H9 (cell line): ENCODE data around the gene DCDC1. TPM values are rescaled to one million over a fixed set of nuclear protein-coding genes. Genes with fewer than 3 reads are reported as not detected.

Experiments
- DNase-seq: peaks from one replicate; pipeline ENCODE4 v3.0.0-alpha.2; 2017
- H2AFZ ChIP-seq: one replicate; pipeline ENCODE4 v1.6.1; 2013; ENCODE audit warnings: mild to moderate bottlenecking, low read length, control low read depth, moderate library complexity
- H2AK5ac ChIP-seq: 2 replicates; pipeline ENCODE4 v1.6.1; 2013; ENCODE audit warnings: low read length, control low read depth, mixed read lengths; ENCODE audit not compliant: insufficient read length
- H2BK120ac ChIP-seq: one replicate; pipeline ENCODE4 v1.6.1; 2013; ENCODE audit warnings: low read depth, mild to moderate bottlenecking, low read length, control low read depth, inconsistent platforms; ENCODE audit not compliant: poor library complexity, severe bottlenecking
- H2BK12ac ChIP-seq: 2 replicates; pipeline ENCODE4 v1.6.1; 2013; ENCODE audit warnings: low read length, control low read depth, mixed read lengths, low read depth; ENCODE audit not compliant: insufficient read length
- H2BK15ac ChIP-seq: 2 replicates; pipeline ENCODE4 v1.6.1; 2013; ENCODE audit warnings: low read depth, low read length, control low read depth
- H2BK20ac ChIP-seq: one replicate; pipeline ENCODE4 v1.6.1; 2013; ENCODE audit warnings: low read depth, mild to moderate bottlenecking, low read length, control low read depth, inconsistent platforms; ENCODE audit not compliant: poor library complexity, severe bottlenecking
- H2BK5ac ChIP-seq: 2 replicates; pipeline ENCODE4 v1.6.1; 2013; ENCODE audit warnings: low read length, control low read depth, mixed read lengths; ENCODE audit not compliant: insufficient read length
- H3K14ac ChIP-seq: 2 replicates; pipeline ENCODE4 v1.6.1; 2013; ENCODE audit warnings: low read length, control low read depth; ENCODE audit not compliant: insufficient read depth
- H3K18ac ChIP-seq: 2 replicates; pipeline ENCODE4 v1.6.1; 2013; ENCODE audit warnings: low read depth, mild to moderate bottlenecking, mixed read lengths, low read length, control low read depth; ENCODE audit not compliant: insufficient read length
- H3K23ac ChIP-seq: 2 replicates; pipeline ENCODE4 v1.6.1; 2013; ENCODE audit warnings: low read length, control low read depth, mixed read lengths, low read depth; ENCODE audit not compliant: insufficient read length
- H3K23me2 ChIP-seq: 2 replicates; pipeline ENCODE4 v1.6.1; 2013; ENCODE audit warnings: low read depth, mild to moderate bottlenecking, mixed read lengths, low read length, control low read depth; ENCODE audit not compliant: insufficient read length, poor library complexity, severe bottlenecking
- H3K27ac ChIP-seq: 2 replicates; pipeline ENCODE4 v1.5.1; 2013; ENCODE audit warnings: low read length, control low read depth, mixed read lengths, low read depth; ENCODE audit not compliant: insufficient read length
- H3K27me3 ChIP-seq: 2 replicates; pipeline ENCODE4 v1.6.1; 2013; ENCODE audit warnings: low read length, control low read depth, inconsistent platforms; ENCODE audit not compliant: insufficient read depth
- H3K4ac ChIP-seq: 2 replicates; pipeline ENCODE4 v1.6.1; 2013; ENCODE audit warnings: low read depth, mild to moderate bottlenecking, control low read depth, inconsistent platforms, low read length, moderate library complexity
- H3K4me1 ChIP-seq: 2 replicates; pipeline ENCODE4 v1.6.1; 2013; ENCODE audit warnings: low read length, control low read depth, inconsistent platforms; ENCODE audit not compliant: insufficient read depth
- H3K4me2 ChIP-seq: 2 replicates; pipeline ENCODE4 v1.6.1; 2013; ENCODE audit warnings: low read length, control low read depth, mixed read lengths; ENCODE audit not compliant: insufficient read length, insufficient read depth
- H3K56ac ChIP-seq: 2 replicates; pipeline ENCODE4 v1.6.1; 2013; ENCODE audit warnings: low read depth, mild to moderate bottlenecking, mixed read lengths, low read length, control low read depth; ENCODE audit not compliant: insufficient read length
- H3K79me1 ChIP-seq: 2 replicates; pipeline ENCODE4 v1.6.1; 2013; ENCODE audit warnings: low read depth, mild to moderate bottlenecking, moderate library complexity, low read length, control low read depth, inconsistent platforms; ENCODE audit not compliant: insufficient read depth, poor library complexity, severe bottlenecking
- H3K79me2 ChIP-seq: 2 replicates; pipeline ENCODE4 v1.6.1; 2013; ENCODE audit warnings: low read length, control low read depth, inconsistent platforms; ENCODE audit not compliant: insufficient read depth
- H3K9ac ChIP-seq: 2 replicates; pipeline ENCODE4 v1.6.1; 2013; ENCODE audit warnings: low read length, control low read depth, mixed read lengths; ENCODE audit not compliant: insufficient read length; ENCODE audit errors: extremely low read depth
- H3K9me3 ChIP-seq: one replicate; pipeline ENCODE4 v1.6.1; 2013; ENCODE audit warnings: low read depth, low read length, inconsistent platforms; ENCODE audit not compliant: control insufficient read depth
- H3T11ph ChIP-seq: one replicate; pipeline ENCODE4 v1.6.1; 2013; ENCODE audit warnings: mild to moderate bottlenecking, low read length, control low read depth, inconsistent platforms
- H4K20me1 ChIP-seq: one replicate; pipeline ENCODE4 v1.6.1; 2013; ENCODE audit not compliant: control insufficient read depth, insufficient read length, insufficient read depth
- H4K5ac ChIP-seq: 2 replicates; pipeline ENCODE4 v1.6.1; 2013; ENCODE audit warnings: low read depth, mild to moderate bottlenecking, mixed read lengths, low read length, control low read depth; ENCODE audit not compliant: insufficient read length
- H4K8ac ChIP-seq: replicated peaks from 2 replicates; pipeline ENCODE4 v1.6.1; 2013; ENCODE audit warnings: low read length, control low read depth, mixed read lengths, low read depth; ENCODE audit not compliant: insufficient read length
- H4K91ac ChIP-seq: 2 replicates; pipeline ENCODE4 v1.6.1; 2013; ENCODE audit warnings: low read depth, mild to moderate bottlenecking, moderate library complexity, mixed read lengths, low read length, control low read depth; ENCODE audit not compliant: insufficient read length
- H3K27ac Mint-ChIP-seq, 3 experiments: 2 replicates in 2 of 3; 3 replicates in 1 of 3; pipeline ENCODE4 v1.8.0; 2020 to 2021; ENCODE audit warnings: mixed read lengths in 3 of 3, mild to moderate bottlenecking in 1 of 3, moderate library complexity in 1 of 3
- H3K27me3 Mint-ChIP-seq: 2 replicates; pipeline ENCODE4 v1.8.0; 2021; ENCODE audit warnings: low read depth, mild to moderate bottlenecking, moderate library complexity, mixed read lengths
- H3K36me3 Mint-ChIP-seq, 3 experiments: 2 replicates in 2 of 3; 3 replicates in 1 of 3; pipeline ENCODE4 v1.8.0; 2020 to 2021; ENCODE audit warnings: low read depth in 3 of 3, mixed read lengths in 3 of 3; ENCODE audit not compliant: insufficient read depth in 1 of 3
- H3K4me1 Mint-ChIP-seq, 2 experiments: 2 replicates each; pipeline ENCODE4 v1.8.0; 2020; ENCODE audit warnings: mixed read lengths in 2 of 2
- H3K4me3 Mint-ChIP-seq, 2 experiments: 2 replicates in 1 of 2; 3 replicates in 1 of 2; pipeline ENCODE4 v1.8.0; 2020 to 2021; ENCODE audit warnings: mild to moderate bottlenecking in 2 of 2, mixed read lengths in 2 of 2, moderate library complexity in 1 of 2
- H3K9me3 Mint-ChIP-seq, 2 experiments: 2 replicates in 1 of 2; 3 replicates in 1 of 2; pipeline ENCODE4 v1.8.0; 2020; ENCODE audit warnings: mild to moderate bottlenecking in 2 of 2, mixed read lengths in 2 of 2, moderate library complexity in 1 of 2
- WGBS: extraction: QIAGEN DNeasy Blood & Tissue Kit; methylation state at CpG from one replicate; pipeline ENCODE4 v1.1.7; 2013; ENCODE audit warnings: missing lambda C conversion rate, low lambda C conversion rate, mixed read lengths; ENCODE audit not compliant: insufficient read length; ENCODE audit errors: extremely low coverage; 5-methylcytosine and 5-hydroxymethylcytosine counted together
- total RNA-seq: library from RNA; stranded (reverse); gene quantifications from 2 replicates; pipeline ENCODE4 v1.2.1, GENCODE V29; 2021
- TF ChIP-seq, protein P1 (sequence below): fragments of 200-600 bp; sonication (generic); conservative IDR thresholded peaks from 3 replicates; pipeline ENCODE4 v1.8.0; 2021; ENCODE audit warnings: antibody characterized with exemption, mild to moderate bottlenecking

The DCDC1 gene
- total RNA-seq, 1 experiment from 2014 or later, result 0.09 TPM

DNA sequence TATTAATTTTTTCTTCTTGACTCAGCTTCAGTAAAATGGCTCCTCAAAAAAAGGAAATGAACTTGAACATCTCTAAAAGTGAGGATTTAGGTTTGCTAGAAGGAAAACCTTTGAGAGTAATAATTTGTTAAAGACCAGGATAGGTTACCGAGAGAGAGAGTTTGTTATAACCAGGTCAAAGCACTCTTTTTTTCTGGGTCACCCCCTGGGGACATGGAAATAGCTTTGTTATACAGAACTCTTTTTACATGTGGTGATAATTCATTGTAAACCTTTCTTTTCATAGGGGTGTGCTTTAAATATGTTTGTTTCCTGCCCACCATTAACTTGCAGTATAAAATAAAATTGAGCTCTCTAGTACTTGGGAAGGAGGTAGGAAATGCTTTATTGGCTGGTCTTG lies 47.8 kb upstream of the DCDC1 start:
- DNase-seq, result no peak
- H3K23me2 ChIP-seq, result no peaks in the 10 kb centered on the region
- H4K91ac ChIP-seq, result no peak overlapping the region
- no peak overlapping the region for H3K27ac ChIP-seq
- H3K9ac ChIP-seq, result no peak overlapping the region
- no peak overlapping the region for H2BK12ac ChIP-seq
- peaks cover 7% of the 10 kb centered on the region for H3K4me1 ChIP-seq
- H3K27me3 ChIP-seq, result no peaks in the 10 kb centered on the region
- H3K9me3 ChIP-seq, result no peaks in the 10 kb centered on the region
- peak overlapping the region; percentile 26 for H2BK20ac ChIP-seq
- no peak overlapping the region for H3K4me2 ChIP-seq
- no CpG with 5 or more reads among the region's 1 CpG for WGBS
- H3K79me1 ChIP-seq, result no peaks in the 10 kb centered on the region
- no peak overlapping the region for H3K23ac ChIP-seq
- no peak overlapping the region for H4K8ac ChIP-seq
- H3K79me2 ChIP-seq, result no peaks in the 10 kb centered on the region
- no peak overlapping the region for H4K5ac ChIP-seq
- Mint-ChIP-seq H3K4me3 (no peak overlapping the region), H3K9me3 (no peaks in the 10 kb centered on the region), H3K27ac (peak overlapping the region in 2 of 3 experiments; percentile 49 to 76; a peak in 1 of 7 replicates), H3K36me3 (peaks cover 0 to 3% (median 0%) of the 10 kb centered on the region in 3 experiments; a peak in 1 of 7 replicates), H3K4me1 (peaks cover 63 to 76% of the 10 kb centered on the region in 2 experiments), H3K27me3 (no peaks in the 10 kb centered on the region)
- H2BK5ac ChIP-seq, result no peak overlapping the region
- H3K14ac ChIP-seq, result no peak overlapping the region
- H2AFZ ChIP-seq, result no peak overlapping the region
- no peak overlapping the region for H2BK120ac ChIP-seq
- no peak overlapping the region for H3K56ac ChIP-seq
- no peak overlapping the region for H2AK5ac ChIP-seq
- TF ChIP-seq, protein P1, sequence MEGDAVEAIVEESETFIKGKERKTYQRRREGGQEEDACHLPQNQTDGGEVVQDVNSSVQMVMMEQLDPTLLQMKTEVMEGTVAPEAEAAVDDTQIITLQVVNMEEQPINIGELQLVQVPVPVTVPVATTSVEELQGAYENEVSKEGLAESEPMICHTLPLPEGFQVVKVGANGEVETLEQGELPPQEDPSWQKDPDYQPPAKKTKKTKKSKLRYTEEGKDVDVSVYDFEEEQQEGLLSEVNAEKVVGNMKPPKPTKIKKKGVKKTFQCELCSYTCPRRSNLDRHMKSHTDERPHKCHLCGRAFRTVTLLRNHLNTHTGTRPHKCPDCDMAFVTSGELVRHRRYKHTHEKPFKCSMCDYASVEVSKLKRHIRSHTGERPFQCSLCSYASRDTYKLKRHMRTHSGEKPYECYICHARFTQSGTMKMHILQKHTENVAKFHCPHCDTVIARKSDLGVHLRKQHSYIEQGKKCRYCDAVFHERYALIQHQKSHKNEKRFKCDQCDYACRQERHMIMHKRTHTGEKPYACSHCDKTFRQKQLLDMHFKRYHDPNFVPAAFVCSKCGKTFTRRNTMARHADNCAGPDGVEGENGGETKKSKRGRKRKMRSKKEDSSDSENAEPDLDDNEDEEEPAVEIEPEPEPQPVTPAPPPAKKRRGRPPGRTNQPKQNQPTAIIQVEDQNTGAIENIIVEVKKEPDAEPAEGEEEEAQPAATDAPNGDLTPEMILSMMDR, result no peak
- H3T11ph ChIP-seq, result no peak overlapping the region
- H3K18ac ChIP-seq, result no peak overlapping the region
- no peak overlapping the region for H2BK15ac ChIP-seq
- no peak overlapping the region for H3K4ac ChIP-seq
- H4K20me1 ChIP-seq, result no peaks in the 10 kb centered on the region
